ENCODE data around the gene AGRP.
"Not testable (repeated sequence)": the region's sequence is repeated elsewhere in the genome, so short reads cannot be mapped to it uniquely, and the experiment has no call there.

Gene AGRP

DNA sequence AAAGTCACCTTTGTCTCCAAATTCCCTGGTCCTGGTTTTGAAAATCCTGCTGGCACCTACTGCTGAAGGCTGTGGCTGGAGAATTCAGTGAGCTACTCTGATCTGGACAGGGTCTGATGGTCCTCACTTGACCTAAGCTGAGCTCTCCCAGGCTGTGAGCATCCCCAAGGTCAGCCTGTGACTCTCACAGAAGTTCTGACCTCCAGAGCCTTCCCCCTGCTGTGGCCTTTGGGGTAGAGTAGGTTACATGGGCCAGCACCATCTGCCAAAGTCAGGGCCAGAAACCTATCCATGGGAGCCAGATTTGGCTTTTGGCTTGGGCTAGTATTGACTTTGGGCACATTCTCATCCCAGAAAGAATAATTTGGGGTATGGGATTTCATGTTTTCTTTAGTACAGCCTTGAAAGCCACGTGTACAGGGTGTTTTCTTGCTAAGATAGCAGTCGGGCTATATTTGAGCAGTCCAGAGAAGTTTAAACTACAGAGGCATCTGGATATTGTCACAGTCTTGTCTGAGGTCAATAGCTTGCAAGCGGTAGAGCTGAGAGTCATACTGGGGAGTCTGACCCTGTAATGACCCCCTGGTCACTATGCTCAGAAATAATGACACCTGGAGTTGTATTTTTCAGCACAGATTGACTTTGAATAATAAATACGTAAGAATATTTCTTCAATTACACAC lies 6.2 kb upstream of the AGRP start:
- Histone ChIP-seq H3K4me1 (ENCODE audit: control insufficient read depth, insufficient read depth, low read length) (peaks cover 9% of the 10 kb centered on the region), H3K9ac (ENCODE audit: low read depth, low read length) (no peak overlapping the region), H3K27me3 (ENCODE audit: control insufficient read depth, insufficient read depth, low read length) (peaks cover 48% of the 10 kb centered on the region)

DNA sequence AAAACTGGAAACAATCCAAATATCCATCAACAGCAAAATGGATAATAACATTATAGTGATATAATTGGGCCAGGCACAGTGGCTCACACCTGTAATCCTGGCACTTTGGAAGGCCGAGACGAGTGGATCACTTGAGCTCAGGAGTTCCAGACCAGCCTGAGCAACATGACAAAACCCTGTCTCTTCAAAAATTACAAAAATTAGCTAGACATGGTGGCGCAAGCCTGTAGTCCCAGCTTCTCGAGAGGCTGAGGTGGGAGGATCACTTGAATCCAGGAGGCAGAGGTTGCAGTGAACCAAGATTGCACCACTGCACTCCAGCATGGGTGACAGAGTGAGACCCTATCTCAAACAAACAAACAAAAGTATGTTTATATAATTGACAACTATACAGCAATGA lies 4.2 kb upstream of the AGRP start:
- H3K9me3 ChIP-seq (ENCODE audit: control insufficient read depth, insufficient read depth, low read length); H3K9ac ChIP-seq (ENCODE audit: low read depth, low read length); H3K4me1 ChIP-seq (ENCODE audit: control insufficient read depth, insufficient read depth, low read length); H3K4me3 ChIP-seq (ENCODE audit: low read depth, low read length); H3K36me3 ChIP-seq (ENCODE audit: control insufficient read depth, insufficient read depth, low read length): not testable (repeated sequence)
- H3K27me3 ChIP-seq (ENCODE audit: control insufficient read depth, insufficient read depth, low read length), result peaks cover 44% of the 10 kb centered on the region

More for the DNA sequence above, 6.2 kb upstream of the AGRP start:
- H3K36me3 ChIP-seq (ENCODE audit: control insufficient read depth, insufficient read depth, low read length), result no peaks in the 10 kb centered on the region
- no peaks in the 10 kb centered on the region for H3K9me3 ChIP-seq (ENCODE audit: control insufficient read depth, insufficient read depth, low read length)
- H3K4me3 ChIP-seq (ENCODE audit: low read depth, low read length), result no peak overlapping the region

DNA sequence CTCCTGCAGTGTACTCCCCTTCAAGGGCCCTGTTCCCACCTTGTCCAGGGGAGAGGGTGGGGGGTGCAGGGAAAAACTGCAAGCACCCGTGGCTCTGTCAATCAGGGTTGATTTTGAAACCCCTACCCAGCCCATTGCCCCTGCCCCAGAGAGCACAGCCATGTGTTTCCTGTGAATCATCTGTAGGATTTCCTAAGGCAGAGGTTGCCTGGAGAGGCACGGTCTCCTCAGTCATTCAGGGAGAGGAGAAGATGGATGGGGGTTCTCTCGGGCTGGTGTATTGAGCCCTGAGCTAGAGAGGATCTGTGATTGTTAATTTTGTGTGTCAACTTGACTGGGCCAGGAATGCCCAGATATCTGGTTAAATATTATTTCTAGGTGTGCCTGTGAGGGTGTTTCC lies 3.5 kb upstream of the AGRP start:
- Histone ChIP-seq H3K9ac (ENCODE audit: low read depth, low read length) (no peak overlapping the region), H3K36me3 (ENCODE audit: control insufficient read depth, insufficient read depth, low read length) (no peaks in the 10 kb centered on the region), H3K4me1 (ENCODE audit: control insufficient read depth, insufficient read depth, low read length) (peaks cover 11% of the 10 kb centered on the region), H3K4me3 (ENCODE audit: low read depth, low read length) (no peak overlapping the region), H3K27me3 (ENCODE audit: control insufficient read depth, insufficient read depth, low read length) (peaks cover 43% of the 10 kb centered on the region), H3K9me3 (ENCODE audit: control insufficient read depth, insufficient read depth, low read length) (no peaks in the 10 kb centered on the region)

DNA sequence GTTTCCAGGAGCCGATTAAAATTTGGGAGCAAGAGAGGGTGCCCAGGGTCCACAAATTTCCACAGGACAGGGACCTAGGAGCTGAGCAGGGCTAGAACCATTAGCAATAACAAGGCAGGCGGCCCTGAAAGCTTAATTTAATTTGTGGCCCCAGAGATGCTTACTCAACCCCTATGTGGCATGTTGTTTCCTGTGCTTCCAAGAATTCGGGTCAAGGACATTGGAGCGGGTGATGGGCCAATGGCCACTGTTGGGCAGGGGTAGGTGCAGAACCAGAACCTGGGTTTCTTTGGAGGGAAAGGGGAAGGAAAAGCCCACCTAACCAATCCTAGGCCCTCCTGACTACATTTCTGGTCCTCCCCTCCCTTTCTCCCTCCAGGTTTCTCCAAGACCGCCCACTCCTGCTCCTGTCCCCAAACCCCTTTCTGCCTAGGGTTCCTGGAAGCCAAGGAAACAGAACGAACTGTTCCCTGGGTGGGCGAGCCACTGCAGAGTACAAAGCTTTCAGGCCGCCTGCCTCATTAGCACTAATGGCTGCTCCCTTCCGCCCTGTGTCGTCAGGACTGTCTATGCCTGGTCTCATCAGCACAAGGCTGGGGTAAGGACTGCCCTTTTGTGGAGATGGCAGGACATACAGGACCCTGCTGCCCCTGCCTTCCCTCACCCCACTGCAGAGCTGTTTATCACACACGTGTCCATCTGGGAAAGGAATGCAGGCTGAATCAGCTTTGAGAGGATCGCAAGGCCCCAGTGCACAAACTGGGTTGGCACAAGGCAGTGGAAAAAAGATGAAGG lies 581 bp upstream of the AGRP start:
- Histone ChIP-seq H3K36me3 (ENCODE audit: control insufficient read depth, insufficient read depth, low read length) (no peaks in the 10 kb centered on the region), H3K4me1 (ENCODE audit: control insufficient read depth, insufficient read depth, low read length) (peaks cover 5% of the 10 kb centered on the region), H3K4me3 (ENCODE audit: low read depth, low read length) (no peak overlapping the region), H3K9ac (ENCODE audit: low read depth, low read length) (no peak overlapping the region), H3K27me3 (ENCODE audit: control insufficient read depth, insufficient read depth, low read length) (peaks cover 18% of the 10 kb centered on the region), H3K9me3 (ENCODE audit: control insufficient read depth, insufficient read depth, low read length) (no peaks in the 10 kb centered on the region)

DNA sequence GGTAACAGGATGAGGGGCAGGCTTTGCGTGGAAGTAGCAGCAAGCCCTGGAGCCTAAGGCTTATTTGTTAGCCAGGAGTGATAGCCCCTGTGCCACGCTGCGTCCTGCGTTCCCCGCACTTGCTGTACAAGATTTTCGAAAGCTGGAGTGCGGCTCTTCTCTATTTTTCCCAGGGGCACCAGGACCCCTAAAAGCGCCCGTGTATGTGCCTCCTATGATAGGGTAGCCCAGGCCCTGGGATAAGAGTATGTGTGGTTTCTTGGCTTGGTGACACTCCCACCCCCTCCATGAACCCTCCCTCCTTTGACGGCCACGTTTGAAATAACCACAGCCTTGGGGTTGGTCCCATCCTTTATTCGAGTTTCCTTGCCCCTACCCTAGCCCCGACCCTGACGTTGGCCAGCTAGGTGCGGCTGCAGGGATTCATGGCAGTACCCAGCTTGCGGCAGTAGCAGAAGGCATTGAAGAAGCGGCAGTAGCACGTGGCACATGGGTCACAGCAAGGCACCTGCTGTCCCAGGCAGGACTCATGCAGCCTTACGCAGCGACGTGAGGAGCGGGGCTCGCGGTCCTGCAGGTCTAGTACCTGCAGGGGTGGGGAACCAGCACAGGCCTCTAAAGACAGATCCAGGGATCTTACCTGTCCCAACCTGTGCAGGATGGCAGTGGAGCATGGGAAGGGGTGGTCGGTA lies 968 bp downstream of the AGRP start:
- Histone ChIP-seq H3K9me3 (ENCODE audit: control insufficient read depth, insufficient read depth, low read length) (no peaks in the 10 kb centered on the region), H3K4me1 (ENCODE audit: control insufficient read depth, insufficient read depth, low read length) (peaks cover 4% of the 10 kb centered on the region), H3K4me3 (ENCODE audit: low read depth, low read length) (peak overlapping the region; percentile 73), H3K9ac (ENCODE audit: low read depth, low read length) (no peak overlapping the region), H3K36me3 (ENCODE audit: control insufficient read depth, insufficient read depth, low read length) (no peaks in the 10 kb centered on the region), H3K27me3 (ENCODE audit: control insufficient read depth, insufficient read depth, low read length) (peaks cover 10% of the 10 kb centered on the region)

DNA sequence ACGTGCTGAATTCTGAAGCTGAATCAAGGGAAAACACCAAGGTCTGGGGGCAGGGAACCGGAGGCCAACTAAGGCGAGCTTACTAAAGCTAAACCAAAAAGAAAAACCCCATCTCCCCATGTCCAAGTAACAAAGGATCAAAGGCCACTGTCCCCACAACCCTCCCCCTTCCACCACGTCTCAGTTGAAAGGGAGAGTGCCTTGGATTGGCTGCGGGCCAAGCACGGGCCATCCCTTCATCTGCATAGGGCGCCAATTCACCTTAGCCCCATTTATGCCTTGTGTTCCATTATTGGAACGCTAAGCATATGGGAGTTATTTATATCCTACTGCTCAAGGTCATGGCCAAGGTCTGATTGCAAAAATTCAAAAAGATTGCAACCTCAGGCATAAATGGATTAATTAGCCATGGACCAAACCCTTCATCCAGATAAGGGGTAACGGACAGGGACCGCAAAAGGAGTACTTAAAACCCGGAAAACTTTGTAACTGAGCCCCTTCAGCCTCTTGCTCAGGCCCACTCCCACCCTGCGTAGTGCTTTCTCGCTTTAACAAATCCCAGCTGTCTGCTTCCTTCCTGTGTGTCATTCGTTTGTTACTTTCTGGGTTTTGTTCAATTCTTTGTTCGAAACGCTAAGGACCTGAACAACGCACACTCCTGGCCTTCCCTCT lies 1.6 kb downstream of the AGRP start:
- Histone ChIP-seq H3K9ac (ENCODE audit: low read depth, low read length) (peak overlapping the region; percentile 94), H3K36me3 (ENCODE audit: control insufficient read depth, insufficient read depth, low read length) (no peaks in the 10 kb centered on the region), H3K9me3 (ENCODE audit: control insufficient read depth, insufficient read depth, low read length) (no peaks in the 10 kb centered on the region), H3K27me3 (ENCODE audit: control insufficient read depth, insufficient read depth, low read length) (peaks cover 4% of the 10 kb centered on the region), H3K4me1 (ENCODE audit: control insufficient read depth, insufficient read depth, low read length) (peaks cover 4% of the 10 kb centered on the region), H3K4me3 (ENCODE audit: low read depth, low read length) (peak overlapping the region; percentile 73)

DNA sequence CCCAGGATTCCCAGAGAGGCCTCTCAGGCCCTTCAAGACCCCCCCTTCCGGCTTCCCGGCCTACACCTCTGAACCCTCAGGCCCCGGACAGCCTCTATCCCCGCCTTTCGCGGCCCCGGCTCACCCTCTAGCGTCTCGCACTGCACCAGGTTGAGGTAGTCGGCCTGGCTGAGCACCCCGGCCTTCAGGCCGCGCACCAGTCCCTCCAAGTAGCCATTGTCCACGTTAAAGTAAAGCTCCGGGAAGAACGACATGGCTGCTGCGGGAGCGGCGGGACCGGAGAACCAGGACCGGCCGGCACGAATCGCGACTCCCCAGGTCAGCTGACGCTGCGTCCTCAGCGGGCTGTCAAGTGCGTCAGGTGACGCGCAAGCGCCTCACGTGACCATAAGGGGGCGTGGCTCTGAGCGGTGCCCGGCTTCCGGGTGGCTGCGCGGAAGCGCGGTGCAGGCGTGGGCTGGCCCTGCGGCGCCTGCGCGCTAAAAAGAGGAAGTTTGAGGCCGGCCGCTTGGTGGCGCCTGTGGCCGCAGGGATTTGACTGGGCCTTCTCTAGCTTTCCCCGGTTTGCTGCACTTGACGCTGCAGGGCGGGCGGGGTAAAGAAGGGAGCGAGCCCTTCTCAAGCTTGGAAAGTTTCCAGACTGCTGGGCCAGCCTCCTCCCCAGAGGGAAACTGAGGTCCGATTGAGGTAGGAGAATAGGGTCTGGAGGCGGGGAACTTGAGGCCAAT lies 2.4 kb downstream of the AGRP start, which contains the start of gene ATP6V0D1:
ATP6V0D1 (minus strand) TSS at position 325 of the 728 bp plus-strand sequence; CDS start at position 254, 71 bp downstream.
- Histone ChIP-seq H3K4me3 (ENCODE audit: low read depth, low read length) (peak within 1 kb of the TSS; percentile 78), H3K4me1 (ENCODE audit: control insufficient read depth, insufficient read depth, low read length) (peaks cover 4% of the 10 kb centered on the region), H3K36me3 (ENCODE audit: control insufficient read depth, insufficient read depth, low read length) (no peaks in the 10 kb centered on the region), H3K27me3 (ENCODE audit: control insufficient read depth, insufficient read depth, low read length) (no peaks in the 10 kb centered on the region), H3K9me3 (ENCODE audit: control insufficient read depth, insufficient read depth, low read length) (no peaks in the 10 kb centered on the region), H3K9ac (ENCODE audit: low read depth, low read length) (peak within 1 kb of the TSS; percentile 94)

DNA sequence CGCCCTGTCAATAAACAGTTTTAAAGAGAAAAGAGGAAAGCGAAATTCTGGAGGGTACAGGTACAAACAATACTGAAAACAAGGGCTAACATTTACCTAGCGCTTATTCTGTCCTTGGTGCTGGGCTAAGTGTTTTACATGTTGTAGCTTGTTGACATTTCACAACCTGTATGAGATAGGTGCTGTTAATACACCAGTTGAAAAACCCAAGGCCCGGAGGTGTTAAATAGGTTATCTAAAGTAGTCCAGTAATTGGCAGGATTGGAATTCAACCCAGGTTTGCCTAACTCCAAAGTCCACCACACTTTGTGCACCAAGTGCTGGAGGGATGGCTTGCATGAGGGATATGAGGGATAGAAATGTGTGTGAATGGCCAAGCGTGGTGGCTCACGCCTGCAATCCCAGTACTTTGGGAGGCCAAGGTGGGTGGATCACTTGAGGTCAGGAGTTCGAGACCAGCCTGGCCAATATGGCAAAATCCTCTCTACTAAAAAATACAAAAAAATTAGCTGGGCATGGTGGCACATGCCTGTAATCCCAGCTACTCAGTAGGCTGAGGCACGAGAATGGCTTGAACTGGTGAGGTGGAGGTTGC lies 5.3 kb downstream of the AGRP start:
- Histone ChIP-seq H3K36me3 (ENCODE audit: control insufficient read depth, insufficient read depth, low read length) (no peaks in the 10 kb centered on the region), H3K9ac (ENCODE audit: low read depth, low read length) (no peak overlapping the region), H3K27me3 (ENCODE audit: control insufficient read depth, insufficient read depth, low read length) (no peaks in the 10 kb centered on the region), H3K4me3 (ENCODE audit: low read depth, low read length) (no peak overlapping the region), H3K4me1 (ENCODE audit: control insufficient read depth, insufficient read depth, low read length) (peaks cover 4% of the 10 kb centered on the region), H3K9me3 (ENCODE audit: control insufficient read depth, insufficient read depth, low read length) (no peaks in the 10 kb centered on the region)

DNA sequence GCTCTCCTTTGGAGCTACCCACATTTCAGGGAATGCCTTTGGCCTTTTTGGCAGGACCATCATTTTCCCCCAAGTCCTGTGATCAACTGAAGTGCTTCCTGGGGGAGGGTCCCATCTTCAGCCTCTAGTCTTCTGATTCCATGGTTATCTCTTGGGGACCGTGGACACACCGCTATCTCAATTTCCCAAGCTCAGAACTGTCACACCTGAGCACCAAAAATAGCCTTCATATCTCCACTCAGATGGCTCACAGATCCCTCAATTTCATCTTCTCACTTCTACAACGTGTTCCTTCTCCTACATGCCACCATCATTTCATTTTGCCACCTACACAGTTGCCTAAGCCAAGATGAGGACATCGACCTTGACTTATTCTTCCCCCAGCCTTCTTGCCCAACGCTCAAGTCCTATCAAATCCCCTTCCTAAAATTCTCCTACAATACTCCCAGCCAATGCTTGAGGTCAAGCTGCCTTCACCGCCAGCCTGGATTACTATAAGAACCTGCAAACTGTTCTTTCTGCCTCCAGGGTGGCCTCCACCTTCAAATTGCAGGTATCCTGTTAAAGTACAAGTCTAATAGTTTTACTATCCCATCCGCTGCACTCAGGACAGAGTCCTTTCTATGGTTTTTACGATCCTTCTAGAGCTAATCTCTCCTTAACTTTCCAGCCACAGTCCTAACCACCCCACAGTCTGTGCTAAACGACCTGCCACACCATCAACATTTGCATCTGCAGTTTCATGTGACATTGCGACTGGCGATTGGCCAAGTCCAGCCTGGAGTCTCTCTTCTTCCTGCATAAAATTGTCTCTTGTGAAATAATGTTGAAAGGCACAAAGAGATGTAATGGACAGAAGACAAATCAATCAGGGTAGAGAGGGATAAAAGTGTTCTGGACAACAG lies 8.5 kb downstream of the AGRP start:
- H3K9ac ChIP-seq (ENCODE audit: low read depth, low read length), result no peak overlapping the region
- H3K27me3 ChIP-seq (ENCODE audit: control insufficient read depth, insufficient read depth, low read length), result no peaks in the 10 kb centered on the region
- no peaks in the 10 kb centered on the region for H3K9me3 ChIP-seq (ENCODE audit: control insufficient read depth, insufficient read depth, low read length)
- no peak overlapping the region for H3K4me3 ChIP-seq (ENCODE audit: low read depth, low read length)
- no peaks in the 10 kb centered on the region for H3K36me3 ChIP-seq (ENCODE audit: control insufficient read depth, insufficient read depth, low read length)
- H3K4me1 ChIP-seq (ENCODE audit: control insufficient read depth, insufficient read depth, low read length), result no peaks in the 10 kb centered on the region

DNA sequence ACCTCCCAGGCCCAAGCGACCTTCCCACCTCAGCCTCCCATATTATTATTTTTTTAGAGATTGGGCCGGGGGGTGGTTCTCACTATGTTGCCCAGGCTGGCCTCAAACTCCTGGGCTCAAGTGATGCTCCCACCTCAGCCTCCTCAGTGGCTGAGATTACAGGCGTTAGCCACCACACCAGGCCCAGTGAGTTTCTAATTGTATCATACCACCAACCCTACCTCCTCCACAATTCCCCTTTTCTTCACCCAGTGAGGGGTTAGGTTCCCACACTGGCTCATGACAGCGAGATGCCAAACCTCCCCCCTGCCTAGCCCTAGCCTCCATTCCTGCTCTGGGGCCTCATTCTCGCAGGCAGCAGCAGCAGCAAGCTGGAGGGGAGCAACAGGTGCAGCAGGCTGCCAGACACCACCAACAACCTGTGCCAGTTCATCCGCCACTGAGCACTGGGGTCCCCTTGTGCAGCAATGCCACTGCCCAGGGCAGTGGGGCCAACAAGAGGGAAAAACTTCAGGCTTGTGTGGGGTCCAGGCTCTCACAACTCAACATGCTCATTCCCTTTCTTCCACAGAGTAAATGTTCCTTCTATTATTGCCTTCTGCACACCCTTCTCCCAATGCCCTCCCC lies 11.5 kb downstream of the AGRP start:
- Histone ChIP-seq H3K4me3 (ENCODE audit: low read depth, low read length) (no peak overlapping the region), H3K9me3 (ENCODE audit: control insufficient read depth, insufficient read depth, low read length) (no peaks in the 10 kb centered on the region), H3K9ac (ENCODE audit: low read depth, low read length) (no peak overlapping the region), H3K4me1 (ENCODE audit: control insufficient read depth, insufficient read depth, low read length) (no peaks in the 10 kb centered on the region), H3K27me3 (ENCODE audit: control insufficient read depth, insufficient read depth, low read length) (no peaks in the 10 kb centered on the region), H3K36me3 (ENCODE audit: control insufficient read depth, insufficient read depth, low read length) (no peaks in the 10 kb centered on the region)

All from iPS-15b (cell line).